HG02970 (cell line): Measurements from ENCODE around the gene SAMD11.
A peak's percentile ranks its signal among the peaks of the same experiment; 100 is the strongest.

Experiments
- ATAC-seq: cut with Tn5 transposase; IDR thresholded peaks from one replicate; pipeline ENCODE4 v1.9.1; 2021; ENCODE audit warnings: mild to moderate bottlenecking, moderate library complexity, moderate number of reproducible peaks; ENCODE audit not compliant: unreplicated experiment, low FRiP score

Gene SAMD11

DNA sequence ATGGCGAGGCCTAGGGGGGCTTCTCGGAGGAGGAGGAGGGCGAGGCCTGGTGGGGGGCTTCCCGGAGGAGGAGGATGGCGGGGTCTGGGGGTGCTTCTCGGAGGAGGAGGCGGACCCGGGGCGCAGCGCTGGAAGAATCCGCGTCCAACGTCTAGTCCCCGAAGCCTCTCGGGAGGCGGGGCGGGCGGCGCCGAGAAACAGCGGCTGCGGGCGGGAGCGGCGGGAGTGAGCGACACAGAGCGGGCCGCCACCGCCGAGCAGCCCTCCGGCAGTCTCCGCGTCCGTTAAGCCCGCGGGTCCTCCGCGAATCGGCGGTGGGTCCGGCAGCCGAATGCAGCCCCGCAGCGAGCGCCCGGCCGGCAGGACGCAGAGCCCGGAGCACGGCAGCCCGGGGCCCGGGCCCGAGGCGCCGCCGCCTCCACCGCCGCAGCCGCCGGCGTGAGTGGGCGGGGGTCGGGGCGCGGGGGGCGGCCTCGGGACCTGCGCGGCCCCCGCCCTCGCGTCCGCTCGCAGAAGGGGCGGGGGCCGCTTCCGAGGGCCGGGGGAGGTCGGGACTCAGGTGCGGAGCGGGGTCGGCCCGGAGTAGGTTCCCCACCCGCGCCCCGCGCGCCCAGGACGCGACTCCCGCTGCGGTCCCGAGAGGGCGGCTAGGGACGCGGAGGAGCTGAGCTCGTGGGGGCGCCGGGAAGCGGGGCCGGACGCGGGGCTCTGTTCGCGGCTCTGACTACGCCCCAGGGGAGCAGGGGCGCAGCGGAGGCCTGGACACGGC lies 36.8 kb downstream of the SAMD11 start, which contains the start of gene KLHL17:
TSS of gene KLHL17 (plus strand) at position 222 of the 769 bp plus-strand sequence. CDS start at position 332, 110 bp downstream.
- peak; percentile 47 for ATAC-seq

DNA sequence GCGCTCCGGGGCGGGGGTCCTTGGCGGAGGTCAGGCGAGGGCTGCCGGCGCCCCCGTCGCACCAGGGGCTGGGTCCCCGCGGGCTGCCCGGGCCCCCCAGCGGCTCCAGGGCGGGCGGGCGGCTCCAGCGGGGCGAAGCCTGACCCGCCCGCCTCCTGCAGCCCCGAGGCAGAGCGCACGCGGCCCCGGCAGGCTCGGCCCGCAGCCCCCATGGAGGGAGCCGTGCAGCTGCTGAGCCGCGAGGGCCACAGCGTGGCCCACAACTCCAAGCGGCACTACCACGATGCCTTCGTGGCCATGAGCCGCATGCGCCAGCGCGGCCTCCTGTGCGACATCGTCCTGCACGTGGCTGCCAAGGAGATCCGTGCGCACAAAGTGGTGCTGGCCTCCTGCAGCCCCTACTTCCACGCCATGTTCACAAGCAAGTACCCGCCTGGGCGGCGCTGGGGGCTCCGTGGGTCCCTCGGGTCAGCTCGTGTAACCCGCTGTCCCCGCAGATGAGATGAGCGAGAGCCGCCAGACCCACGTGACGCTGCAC lies 37.5 kb downstream of the SAMD11 start:
- ATAC-seq, result no peak

DNA sequence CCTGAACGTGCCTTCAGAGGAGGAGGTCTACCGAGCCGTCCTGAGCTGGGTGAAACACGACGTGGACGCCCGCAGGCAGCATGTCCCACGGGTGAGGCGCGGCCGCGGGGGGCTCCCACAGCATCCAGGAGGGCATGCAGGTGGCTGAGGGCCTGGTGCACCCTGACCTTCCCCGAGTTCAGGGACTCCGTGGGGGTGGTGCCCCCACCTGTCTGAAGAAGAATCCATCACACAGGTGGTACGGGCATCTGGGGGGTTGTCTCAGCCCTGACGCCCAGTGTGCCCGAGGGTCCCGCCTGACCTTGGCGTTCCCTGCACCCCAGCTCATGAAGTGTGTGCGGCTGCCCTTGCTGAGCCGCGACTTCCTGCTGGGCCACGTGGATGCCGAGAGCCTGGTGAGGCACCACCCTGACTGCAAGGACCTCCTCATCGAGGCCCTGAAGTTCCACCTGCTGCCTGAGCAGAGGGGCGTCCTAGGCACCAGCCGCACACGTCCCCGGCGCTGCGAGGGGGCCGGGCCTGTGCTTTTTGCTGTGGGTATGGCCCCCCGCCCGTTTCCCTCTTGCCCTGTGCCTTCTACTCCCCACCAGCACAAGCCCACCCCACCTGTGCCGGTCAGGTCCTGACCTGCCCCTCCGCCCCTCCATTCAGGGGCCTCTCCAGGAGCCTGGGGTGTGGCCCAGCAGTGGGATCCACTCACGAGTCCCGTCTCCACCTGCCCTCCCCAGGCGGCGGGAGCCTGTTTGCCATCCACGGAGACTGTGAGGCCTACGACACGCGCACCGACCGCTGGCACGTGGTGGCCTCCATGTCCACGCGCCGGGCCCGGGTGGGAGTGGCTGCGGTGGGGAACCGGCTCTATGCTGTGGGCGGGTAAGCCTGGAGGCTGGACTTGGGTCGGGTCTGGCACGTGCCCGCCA lies 38.9 kb downstream of the SAMD11 start:
- no peak for ATAC-seq

DNA sequence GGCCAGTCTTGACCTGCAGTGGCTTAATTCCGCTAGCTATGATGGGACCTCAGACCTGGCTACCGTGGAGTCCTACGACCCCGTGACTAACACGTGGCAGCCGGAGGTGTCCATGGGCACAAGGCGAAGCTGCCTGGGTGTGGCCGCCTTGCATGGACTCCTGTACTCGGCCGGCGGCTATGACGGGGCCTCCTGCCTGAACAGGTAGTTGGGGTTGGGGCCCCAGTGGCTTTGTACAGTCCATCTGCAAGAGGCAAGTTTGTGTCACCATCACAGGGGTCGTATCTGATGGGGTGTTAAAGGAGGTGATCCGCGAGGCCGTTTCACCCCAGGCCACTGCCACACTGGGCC lies 39.6 kb downstream of the SAMD11 start:
- ATAC-seq, result no peak

DNA sequence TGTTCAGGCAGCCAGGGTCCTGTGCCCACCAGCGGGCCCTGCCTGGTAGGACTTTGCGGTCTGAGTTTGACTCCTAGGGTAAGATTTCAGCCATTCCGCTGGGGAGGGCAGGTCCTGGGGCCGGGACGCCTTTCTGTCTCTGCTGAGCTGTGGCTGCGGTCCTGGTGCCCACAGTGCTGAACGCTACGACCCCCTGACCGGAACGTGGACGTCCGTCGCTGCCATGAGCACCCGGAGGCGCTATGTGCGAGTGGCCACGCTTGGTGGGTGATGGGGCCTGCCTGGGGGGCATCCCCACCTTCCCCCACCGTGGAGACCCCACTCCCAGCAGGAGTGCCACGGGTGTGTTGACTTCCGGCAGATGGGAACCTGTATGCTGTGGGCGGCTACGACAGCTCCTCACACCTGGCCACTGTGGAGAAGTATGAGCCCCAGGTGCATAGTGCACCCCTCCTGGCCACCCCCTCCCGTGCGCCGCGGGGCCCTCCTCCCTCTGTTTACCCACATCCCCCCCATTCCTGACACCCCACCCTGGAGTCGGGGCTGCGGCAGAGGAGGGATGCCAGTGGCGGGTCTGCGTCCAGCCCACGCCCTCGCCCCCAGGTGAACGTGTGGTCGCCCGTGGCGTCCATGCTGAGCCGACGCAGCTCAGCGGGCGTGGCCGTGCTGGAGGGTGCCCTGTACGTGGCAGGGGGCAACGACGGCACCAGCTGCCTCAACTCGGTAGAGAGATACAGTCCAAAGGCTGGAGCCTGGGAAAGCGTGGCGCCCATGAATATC lies 40.2 kb downstream of the SAMD11 start:
- no peak for ATAC-seq

DNA sequence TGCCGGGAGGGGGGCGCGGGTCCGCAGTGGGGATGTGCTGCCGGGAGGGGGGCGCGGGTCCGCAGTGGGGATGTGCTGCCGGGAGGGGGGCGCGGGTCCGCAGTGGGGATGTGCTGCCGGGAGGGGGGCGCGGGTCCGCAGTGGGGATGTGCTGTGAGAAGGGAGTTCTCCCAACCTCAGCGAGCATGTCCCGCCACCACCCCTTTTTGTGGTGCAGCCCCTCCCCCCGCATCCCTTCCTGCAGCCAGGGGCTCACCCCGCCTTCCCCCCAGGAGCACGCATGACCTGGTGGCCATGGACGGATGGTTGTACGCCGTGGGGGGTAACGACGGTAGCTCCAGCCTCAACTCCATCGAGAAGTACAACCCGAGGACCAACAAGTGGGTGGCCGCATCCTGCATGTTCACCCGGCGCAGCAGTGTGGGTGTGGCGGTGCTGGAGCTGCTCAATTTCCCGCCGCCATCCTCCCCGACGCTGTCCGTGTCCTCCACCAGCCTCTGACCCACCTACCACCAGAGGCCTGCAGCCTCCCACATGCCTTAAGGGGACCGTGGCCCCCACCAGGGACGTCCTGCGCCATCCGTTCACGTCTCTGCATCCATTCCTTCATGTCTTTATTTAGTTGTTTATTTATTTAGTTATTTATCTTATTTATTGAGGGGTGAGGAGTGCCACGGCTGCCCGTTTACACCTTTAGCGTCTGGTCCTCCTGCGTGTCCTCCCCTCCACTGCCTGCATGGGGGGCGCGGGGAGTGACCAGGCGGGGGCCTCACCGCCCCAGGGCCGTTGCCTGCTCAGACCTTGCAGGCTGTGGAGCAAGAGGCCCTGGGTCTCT lies 41.2 kb downstream of the SAMD11 start:
- no peak for ATAC-seq

DNA sequence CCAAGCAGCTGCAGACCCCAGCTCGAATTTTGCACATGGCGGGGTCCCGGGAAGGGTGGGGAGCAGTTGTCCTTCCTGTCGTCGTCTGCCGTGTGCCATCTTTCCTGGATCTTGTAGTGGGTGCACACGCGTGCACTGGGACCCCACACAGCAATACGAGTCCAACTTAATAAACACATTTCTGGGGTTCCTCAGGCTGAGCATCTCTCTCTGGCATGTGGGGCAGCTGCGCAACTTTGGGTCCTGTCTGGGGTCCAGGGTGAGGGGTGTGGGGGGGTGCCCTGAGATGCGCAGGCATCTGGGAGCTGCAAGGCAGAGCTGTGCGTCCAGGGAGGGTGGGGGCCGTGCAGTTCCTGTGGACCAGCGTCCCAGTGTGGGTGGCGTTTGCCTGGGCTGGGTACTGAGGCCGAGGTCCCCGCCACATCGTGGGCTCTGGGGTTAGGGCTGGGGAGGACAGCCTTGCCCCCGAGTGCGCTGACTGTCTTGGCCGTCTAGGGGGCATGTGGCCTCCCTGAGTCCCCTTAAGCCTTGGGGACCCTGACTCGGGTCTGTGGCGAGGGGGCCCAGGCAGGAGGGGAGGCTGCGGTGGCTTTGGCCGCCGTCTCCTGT lies 41.9 kb downstream of the SAMD11 start:
- ATAC-seq, result no peak

DNA sequence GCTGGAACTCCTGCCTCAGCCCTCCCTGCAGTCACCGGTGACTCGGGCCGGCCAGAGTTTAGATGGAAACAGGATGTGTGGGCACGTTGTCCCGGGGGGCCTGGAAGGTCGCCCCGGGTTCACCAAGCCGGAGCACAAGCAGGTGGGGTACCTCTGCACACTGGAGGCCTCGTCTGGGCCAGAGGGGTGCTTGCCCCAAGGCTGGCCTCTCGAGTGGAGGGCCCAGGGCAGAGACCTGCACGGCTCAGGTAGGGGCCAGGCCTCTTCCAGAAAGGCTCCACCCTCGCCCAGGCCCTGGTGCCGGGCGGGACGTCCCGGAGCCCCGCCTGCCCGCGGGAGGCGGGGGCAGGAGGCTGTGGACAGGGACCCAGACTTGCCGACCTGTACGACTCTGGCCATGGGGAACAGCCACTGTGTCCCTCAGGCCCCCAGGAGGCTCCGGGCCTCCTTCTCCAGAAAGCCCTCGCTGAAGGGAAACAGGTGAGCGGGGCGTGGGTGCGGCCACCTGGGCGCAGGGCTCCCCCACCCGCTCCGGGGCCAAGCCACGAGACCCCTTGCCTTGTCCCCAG lies 42.5 kb downstream of the SAMD11 start, which contains the start of gene PLEKHN1:
TSS of gene PLEKHN1 (plus strand) at position 348 of the 569 bp plus-strand sequence. CDS start at position 398, 50 bp downstream.
- no peak for ATAC-seq

DNA sequence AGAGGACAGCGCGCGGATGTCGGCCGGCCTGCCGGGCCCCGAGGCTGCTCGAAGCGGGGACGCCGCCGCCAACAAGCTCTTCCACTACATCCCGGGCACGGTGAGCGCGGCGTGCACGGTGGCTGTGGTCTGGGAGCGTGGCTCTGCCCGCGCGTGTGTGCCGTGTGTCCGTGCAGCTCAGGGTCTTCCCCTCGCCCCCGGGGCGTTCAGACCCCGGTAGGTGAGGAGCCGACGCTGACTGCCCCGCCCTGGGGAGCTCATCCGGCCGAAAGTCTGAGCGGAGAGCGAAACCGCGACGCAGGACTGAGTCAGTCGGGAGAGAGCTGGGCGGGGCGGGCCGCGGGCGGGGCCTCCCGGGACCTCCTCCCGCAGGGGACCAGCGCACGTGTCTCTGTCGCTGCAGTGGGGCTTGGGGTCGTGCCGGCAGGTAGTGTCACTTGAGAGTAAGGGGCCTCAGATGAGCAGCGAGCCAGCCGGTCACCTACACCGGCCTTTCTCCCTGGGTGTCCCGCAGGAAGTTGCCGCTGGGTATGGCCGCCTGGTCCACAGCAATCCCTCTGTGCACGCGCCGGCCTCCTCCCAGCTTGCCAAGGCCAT lies 43.1 kb downstream of the SAMD11 start:
- no peak for ATAC-seq

DNA sequence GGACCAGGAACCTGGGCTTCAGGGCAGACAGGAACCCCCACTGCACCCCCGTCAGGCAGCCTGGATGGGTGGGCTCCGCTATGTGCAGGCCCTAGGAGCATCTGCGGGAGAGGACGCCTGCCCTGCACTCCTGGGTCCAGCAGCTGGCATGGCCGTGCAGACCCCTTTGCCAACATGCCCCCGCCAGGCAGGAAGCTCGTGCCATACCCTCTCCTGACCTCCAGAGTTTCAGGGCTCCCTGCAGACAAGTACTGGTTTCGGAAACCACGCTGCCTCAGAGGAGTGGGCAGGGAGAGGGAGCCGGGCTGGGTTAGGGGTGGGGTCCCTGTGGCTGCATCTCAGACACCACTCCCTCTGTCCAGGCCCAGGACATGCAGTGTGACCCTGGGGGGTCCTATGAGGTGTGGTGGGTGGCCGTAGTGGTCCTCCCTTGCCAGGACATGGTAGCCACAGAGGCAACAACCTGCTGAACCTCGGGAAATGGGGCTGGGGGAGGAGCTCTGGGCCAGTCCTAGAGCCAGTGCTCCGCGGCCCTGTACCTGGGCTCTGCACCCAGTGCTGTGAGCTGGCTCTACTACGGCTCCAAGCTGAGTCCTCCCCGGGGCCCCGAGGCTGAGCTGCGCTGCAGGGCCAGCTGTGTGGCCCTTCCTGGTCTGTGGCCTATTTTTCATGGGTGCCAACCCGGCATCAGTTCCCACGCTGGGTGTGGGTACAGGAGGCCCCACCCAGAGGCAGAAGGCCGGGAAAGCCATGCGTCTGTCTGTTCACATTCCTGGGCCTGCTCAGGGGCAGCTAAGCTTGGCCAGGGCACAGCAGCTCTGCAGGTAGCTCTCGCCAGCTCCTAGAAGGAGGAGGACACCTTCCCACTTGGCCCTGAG lies 44.0 kb downstream of the SAMD11 start:
- no peak for ATAC-seq

DNA sequence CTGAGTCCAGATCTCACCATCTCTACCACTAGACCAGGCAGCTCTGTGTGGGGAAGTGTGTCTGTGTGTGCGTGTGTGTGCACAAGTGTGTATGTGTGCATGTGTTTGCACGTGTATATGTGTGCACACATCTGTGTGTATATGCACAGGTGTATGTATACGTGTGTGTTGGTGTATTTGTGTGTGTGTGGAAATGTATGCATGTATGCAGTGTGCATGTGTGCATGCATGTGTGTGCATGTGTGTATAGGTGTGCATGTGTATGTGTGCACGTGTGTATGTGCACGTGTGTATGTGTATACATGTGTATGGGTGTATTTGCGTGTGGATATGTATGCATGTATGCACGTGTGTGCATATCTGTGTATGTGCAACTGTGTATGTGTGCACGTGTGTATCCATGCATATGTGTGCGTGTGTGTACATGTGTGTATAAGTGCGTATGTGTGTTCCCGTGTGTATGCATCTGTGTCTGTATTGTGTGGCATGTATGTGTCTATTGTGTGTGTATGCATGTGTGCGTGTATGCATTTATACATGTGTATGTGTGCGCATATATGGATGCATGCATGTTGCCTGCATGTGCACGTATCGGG lies 45.6 kb downstream of the SAMD11 start:
- no peak for ATAC-seq

DNA sequence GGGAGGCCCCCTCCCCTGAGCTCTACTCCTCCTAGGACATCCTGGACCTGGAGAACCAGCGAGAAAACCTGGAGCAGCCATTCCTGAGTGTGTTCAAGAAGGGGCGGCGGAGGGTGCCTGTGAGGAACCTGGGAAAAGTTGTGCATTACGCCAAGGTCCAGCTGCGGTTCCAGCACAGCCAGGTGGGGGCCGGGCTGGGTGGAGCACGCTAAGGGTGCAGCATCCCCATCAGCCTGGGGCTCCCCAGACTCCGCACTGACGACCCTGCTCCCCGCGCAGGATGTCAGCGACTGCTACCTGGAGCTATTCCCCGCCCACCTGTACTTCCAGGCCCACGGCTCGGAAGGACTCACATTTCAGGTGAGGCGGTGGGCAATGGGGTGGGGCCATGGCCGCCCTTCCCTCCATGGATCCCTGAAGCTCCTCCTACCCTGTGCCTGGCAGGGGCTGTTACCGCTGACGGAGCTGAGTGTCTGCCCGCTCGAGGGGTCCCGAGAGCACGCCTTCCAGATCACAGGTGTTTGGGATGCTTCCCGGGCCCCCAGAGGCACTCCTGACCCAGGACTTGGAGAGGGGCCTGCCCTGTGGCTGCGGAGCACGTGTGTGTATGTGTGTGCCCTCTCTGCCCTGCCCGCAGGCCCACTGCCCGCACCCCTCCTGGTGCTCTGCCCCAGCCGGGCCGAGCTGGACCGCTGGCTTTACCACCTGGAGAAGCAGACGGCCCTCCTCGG lies 46.7 kb downstream of the SAMD11 start:
- no peak for ATAC-seq

DNA sequence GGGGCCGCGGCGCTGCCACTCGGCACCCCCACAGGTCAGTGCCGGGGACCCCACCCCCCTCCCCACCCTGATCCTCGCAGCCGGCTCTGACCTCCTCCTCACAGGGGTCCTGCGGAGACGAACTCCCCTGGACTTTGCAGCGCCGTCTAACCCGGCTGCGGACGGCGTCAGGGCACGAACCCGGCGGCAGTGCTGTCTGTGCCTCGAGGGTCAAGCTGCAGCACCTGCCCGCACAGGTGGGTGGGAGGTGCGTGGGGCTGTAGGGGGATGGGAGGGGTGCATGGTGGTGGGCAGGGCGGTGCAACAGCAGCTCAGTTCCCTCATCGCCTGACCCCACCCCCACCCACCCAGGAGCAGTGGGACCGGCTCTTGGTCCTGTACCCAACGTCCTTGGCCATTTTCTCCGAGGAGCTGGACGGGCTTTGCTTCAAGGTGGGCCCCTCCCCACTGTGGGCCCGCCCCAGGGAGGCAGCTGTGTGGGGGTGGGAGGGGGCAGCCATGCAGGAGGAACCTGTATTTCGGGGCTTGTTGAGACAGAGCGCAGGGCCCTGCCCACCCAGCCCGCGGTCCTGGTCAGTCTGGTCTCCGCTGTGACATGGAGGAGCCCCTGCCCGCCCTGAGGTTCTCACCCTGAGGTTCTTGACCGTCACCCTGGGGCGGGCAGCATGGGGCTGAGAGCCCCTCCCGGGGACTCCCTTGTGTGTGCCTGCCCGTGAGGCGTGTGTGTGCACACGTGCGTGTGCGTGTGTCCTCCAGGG lies 47.4 kb downstream of the SAMD11 start:
- ATAC-seq, result no peak

DNA sequence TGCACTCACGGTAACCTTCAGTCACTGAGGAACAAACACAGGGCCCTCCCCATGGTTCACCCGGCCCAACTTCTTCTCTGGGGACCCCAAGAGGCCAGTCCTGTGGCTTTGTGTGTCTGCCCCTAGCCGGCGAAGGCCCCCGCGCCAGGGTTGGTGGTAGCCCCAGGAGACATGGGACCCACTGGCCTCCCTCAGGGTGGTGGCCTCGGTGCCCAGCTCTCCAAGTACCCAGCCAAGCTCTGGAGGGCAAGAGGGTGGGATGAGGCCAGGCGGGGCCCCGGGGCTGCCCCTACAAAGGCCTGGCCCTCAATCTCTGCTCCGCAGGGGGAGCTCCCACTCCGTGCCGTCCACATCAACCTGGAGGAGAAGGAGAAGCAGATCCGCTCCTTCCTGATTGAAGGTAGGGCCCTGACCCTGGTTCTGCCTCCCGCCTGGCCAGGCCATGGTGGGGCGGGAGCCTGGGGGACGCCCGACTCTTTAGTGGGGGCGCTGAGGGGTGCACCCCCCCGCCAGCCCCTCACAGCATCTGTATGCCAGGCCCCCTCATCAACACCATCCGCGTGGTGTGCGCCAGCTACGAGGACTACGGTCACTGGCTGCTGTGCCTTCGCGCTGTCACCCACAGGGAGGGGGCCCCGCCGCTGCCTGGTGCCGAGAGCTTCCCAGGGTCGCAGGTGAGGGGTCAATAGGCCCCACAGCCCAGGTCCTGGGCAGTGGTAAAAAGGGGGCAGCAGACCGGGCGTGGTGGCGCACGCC lies 48.2 kb downstream of the SAMD11 start:
- no peak for ATAC-seq
